ENCODE measurements around the gene SHISA6. TPM values are rescaled to one million over a fixed set of nuclear protein-coding genes. Genes with fewer than 3 reads are reported as not detected.
A peak's percentile ranks its signal among the peaks of the same experiment; 100 is the strongest.

The SHISA6 gene
- total and polyA plus RNA-seq, 11 donors, result 0.16 to 1.0 (median 0.29) TPM

- no peak for ATAC-seq
- TF ChIP-seq CTCF (IDR thresholded peaks at IDR 0.05) (no peak), POLR2A (IDR thresholded peaks at IDR 0.05) (no peak)
- Histone ChIP-seq H3K9me3 (no peaks in the 10 kb centered on the region), H3K4me1 (no peaks in the 10 kb centered on the region), H3K27me3 (peaks cover 0 to 27% (median 0%) of the 10 kb centered on the region in 9 donors), H3K4me3 (no peak overlapping the region), H3K27ac (no peak overlapping the region), H3K36me3 (no peaks in the 10 kb centered on the region)
- intact Hi-C loops (cut with DNase I), result no loop called here
- WGBS, 4 donors, result 63 to 74% (median 65%) methylated on average over 2 of the region's 2 CpGs
- no peak for DNase-seq
Measured at GRCh38 chr17:11328770-11329169, 87.8 kb downstream of the SHISA6 start.

GRCh38 chr17:11330006-11330405 is 89.0 kb downstream of the SHISA6 start:
- WGBS, 4 donors, result 80 to 90% (median 84%) methylated on average over 4 of the region's 4 CpGs
- DNase-seq, result no peak

GRCh38 chr17:11330826-11331225 is 89.8 kb downstream of the SHISA6 start:
- intact Hi-C loops (cut with DNase I), result loop anchor here in 1 of 10 donors (10.0 kb wide), 1 partner anchor 56 kb away; no protein-coding TSS in a partner anchor
- TF ChIP-seq CTCF (IDR thresholded peaks at IDR 0.05) (no peak), POLR2A (IDR thresholded peaks at IDR 0.05) (no peak)
- peak in 3 of 5 donors; percentile 16 to 47 (median 30) for DNase-seq
- Histone ChIP-seq H3K36me3 (no peaks in the 10 kb centered on the region), H3K27ac (no peak overlapping the region), H3K27me3 (peaks cover 0 to 27% (median 0%) of the 10 kb centered on the region in 9 donors), H3K9me3 (no peaks in the 10 kb centered on the region), H3K4me3 (no peak overlapping the region), H3K4me1 (no peaks in the 10 kb centered on the region)
- ATAC-seq, result peak in 1 of 4 donors; percentile 38
- WGBS, 4 donors, result 10 to 18% (median 12%) methylated on average over 8 of the region's 8 CpGs

More at GRCh38 chr17:11330006-11330405, 89.0 kb downstream of the SHISA6 start:
- peaks cover 0 to 27% (median 0%) of the 10 kb centered on the region in 9 donors for H3K27me3 ChIP-seq
- H3K4me1 ChIP-seq, result no peaks in the 10 kb centered on the region
- no peak overlapping the region for H3K4me3 ChIP-seq
- intact Hi-C loops (cut with DNase I), result loop anchor here in 1 of 10 donors (10.0 kb wide), 1 partner anchor 55 kb away; no protein-coding TSS in a partner anchor
- TF ChIP-seq CTCF (IDR thresholded peaks at IDR 0.05), result no peak
- no peak for TF ChIP-seq POLR2A (IDR thresholded peaks at IDR 0.05)
- no peak for ATAC-seq
- no peaks in the 10 kb centered on the region for H3K9me3 ChIP-seq
- no peak overlapping the region for H3K27ac ChIP-seq
- no peaks in the 10 kb centered on the region for H3K36me3 ChIP-seq

GRCh38 chr17:11331547-11332513 is 90.8 kb downstream of the SHISA6 start:
- peaks cover 0 to 21% (median 0%) of the 10 kb centered on the region in 9 donors for H3K27me3 ChIP-seq
- no peaks in the 10 kb centered on the region for H3K9me3 ChIP-seq
- H3K27ac ChIP-seq, result no peak overlapping the region
- no peak for ATAC-seq
- DNase-seq, result no peak
- no peaks in the 10 kb centered on the region for H3K36me3 ChIP-seq
- intact Hi-C loops (cut with DNase I), result loop anchor here in 1 of 10 donors (10.0 kb wide), 1 partner anchor 57 kb away; no protein-coding TSS in a partner anchor
- 65 to 67% (median 66%) methylated on average over 15 of the region's 15 CpGs for WGBS, 4 donors
- H3K4me1 ChIP-seq, result no peaks in the 10 kb centered on the region
- TF ChIP-seq CTCF (IDR thresholded peaks at IDR 0.05) (no peak), POLR2A (IDR thresholded peaks at IDR 0.05) (no peak)
- H3K4me3 ChIP-seq, result no peak overlapping the region

Measured in heart left ventricle (tissue), 16 donors.